Ovary (tissue), 1 donor: Measurements from ENCODE around the gene KCNG2.

Source experiments
- EP300 ChIP-seq: sonication (generic); formaldehyde crosslinking; IDR thresholded peaks from one replicate; pipeline ENCODE4 v1.6.1; 2017; ENCODE audit warnings: antibody characterized with exemption
- POLR2A ChIP-seq: fragments of 450-650 bp; IDR thresholded peaks from one replicate; pipeline ENCODE4 v1.6.1; 2017; ENCODE audit warnings: antibody characterized with exemption, mild to moderate bottlenecking, moderate library complexity

DNA sequence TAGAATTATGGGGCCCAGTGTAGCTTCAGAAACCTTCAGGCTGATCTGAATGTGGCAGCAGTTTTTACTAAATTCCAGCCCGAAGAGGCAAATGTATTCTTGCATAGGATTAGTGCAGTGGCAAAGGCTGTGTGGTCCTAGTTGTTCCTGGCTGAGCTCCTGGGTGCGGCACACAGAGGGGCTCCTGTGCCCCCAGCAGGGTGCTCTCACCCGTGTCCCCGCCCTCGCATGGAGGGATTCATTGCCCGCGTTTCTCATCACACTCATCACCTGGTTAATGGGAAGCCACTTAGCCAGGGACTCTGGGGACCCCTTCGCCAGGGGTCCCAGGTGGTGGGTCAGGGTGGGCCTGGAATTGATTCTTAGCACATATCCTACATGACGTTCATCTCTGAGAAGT is 3.9 kb downstream of the KCNG2 start:
- TF ChIP-seq EP300 (no peak), POLR2A (no peak)
